ENCODE results near the gene VPS45.

- TF ChIP-seq RXRA (IDR thresholded peaks at IDR 0.05; ENCODE audit: borderline replicate concordance, low read depth) (no peak), CTCF (IDR thresholded peaks at IDR 0.05) (no peak), EZH2phosphoT487 (IDR thresholded peaks at IDR 0.05; ENCODE audit: borderline replicate concordance, low read depth) (no peak), EP300 (IDR thresholded peaks at IDR 0.05; ENCODE audit: borderline replicate concordance in 1 of 2, low read depth in 1 of 2, low read length in 1 of 2) (no peak), RFX5 (IDR thresholded peaks at IDR 0.05; ENCODE audit: low read length) (no peak), IRF3 (IDR thresholded peaks at IDR 0.05; ENCODE audit: low read depth, low read length) (no peak), SMC3 (IDR thresholded peaks at IDR 0.05; ENCODE audit: low read depth, low read length) (no peak), NRF1 (IDR thresholded peaks at IDR 0.05; ENCODE audit: low read depth, low read length) (no peak), SIN3A (IDR thresholded peaks at IDR 0.05; ENCODE audit: borderline replicate concordance, low read depth, low read length) (no peak)
These were observed 51.1 kb downstream of the VPS45 start for GRCh38 chr1:150118716-150119115.
